ENCODE data around the gene SON. TPM values are rescaled to one million over a fixed set of nuclear protein-coding genes. Genes with fewer than 3 reads are reported as not detected.

SON gene
- total RNA-seq, 3 donors from 2014 or later = 240 to 293 (median 254) TPM

GRCh38 chr21:33584455-33584854, 41.6 kb downstream of the SON start:
- DNase-seq (no peak), ATAC-seq (no peak)
- TF ChIP-seq CTCF (IDR thresholded peaks at IDR 0.05) = no peak
- Histone ChIP-seq H3K4me1 (ENCODE audit: low read depth) (peaks cover 7% of the 10 kb centered on the region), H3K9me3 (no peaks in the 10 kb centered on the region), H3K4me3 (no peak overlapping the region), H3K36me3 (ENCODE audit: low read depth) (no peaks in the 10 kb centered on the region)
- intact Hi-C loops (cut with DNase I, micrococcal nuclease) = no loop called here

- intact Hi-C loops (cut with DNase I, micrococcal nuclease) = no loop called here
- H3K4me3 ChIP-seq = no peak overlapping the region
- DNase-seq (no peak), ATAC-seq (no peak)
- TF ChIP-seq CTCF (IDR thresholded peaks at IDR 0.05) = no peak
- H3K36me3 ChIP-seq (ENCODE audit: low read depth) = no peaks in the 10 kb centered on the region
- peaks cover 8% of the 10 kb centered on the region for H3K4me1 ChIP-seq (ENCODE audit: low read depth)
- no peaks in the 10 kb centered on the region for H3K9me3 ChIP-seq
Observed at GRCh38 chr21:33586927-33587326, 44.1 kb downstream of the SON start.

GRCh38 chr21:33587792-33588484, 45.1 kb downstream of the SON start:
- ATAC-seq (peak; percentile 45), DNase-seq (peak; percentile 42 to 67 (median 65))
- Histone ChIP-seq H3K36me3 (ENCODE audit: low read depth) (no peaks in the 10 kb centered on the region), H3K9me3 (no peaks in the 10 kb centered on the region), H3K4me1 (ENCODE audit: low read depth) (peaks cover 8% of the 10 kb centered on the region), H3K4me3 (peak overlapping the region; percentile 54)
- no peak for TF ChIP-seq CTCF (IDR thresholded peaks at IDR 0.05)
- intact Hi-C loops (cut with DNase I, micrococcal nuclease) = no loop called here

GRCh38 chr21:33588485-33589335, 45.9 kb downstream of the SON start, which contains the start of gene DONSON:
Gene DONSON (minus strand): TSS chr21:33588684. CDS start chr21:33588641, 43 bp downstream.
- ATAC-seq = peak; percentile 99
- Histone ChIP-seq H3K4me3 (peak within 1 kb of the TSS; percentile 54), H3K4me1 (ENCODE audit: low read depth) (peaks cover 8% of the 10 kb centered on the region), H3K9me3 (no peaks in the 10 kb centered on the region), H3K36me3 (ENCODE audit: low read depth) (no peaks in the 10 kb centered on the region)
- TF ChIP-seq CTCF (IDR thresholded peaks at IDR 0.05) = no peak
- intact Hi-C loops (cut with DNase I, micrococcal nuclease) = no loop called here
- peak; percentile 89 to 96 (median 92) for DNase-seq

- intact Hi-C loops (cut with DNase I, micrococcal nuclease) = no loop called here
- no peak overlapping the region for H3K4me3 ChIP-seq
- H3K4me1 ChIP-seq (ENCODE audit: low read depth) = no peaks in the 10 kb centered on the region
- ATAC-seq (no peak), DNase-seq (no peak)
- H3K36me3 ChIP-seq (ENCODE audit: low read depth) = peaks cover 9% of the 10 kb centered on the region
- TF ChIP-seq CTCF (IDR thresholded peaks at IDR 0.05) = no peak
- no peaks in the 10 kb centered on the region for H3K9me3 ChIP-seq
Observed at GRCh38 chr21:33598051-33598450, 55.2 kb downstream of the SON start.

All from mucosa of descending colon (tissue), 3 donors.